Measurements from ENCODE around the gene TMEM92.
"Not testable (repeated sequence)": the region's sequence is repeated elsewhere in the genome, so short reads cannot be mapped to it uniquely, and the experiment has no call there.

TMEM92 gene

GRCh38 chr17:50301891-50302584, 27.8 kb downstream of the TMEM92 start:
- FAIRE-seq = no peak

DNA sequence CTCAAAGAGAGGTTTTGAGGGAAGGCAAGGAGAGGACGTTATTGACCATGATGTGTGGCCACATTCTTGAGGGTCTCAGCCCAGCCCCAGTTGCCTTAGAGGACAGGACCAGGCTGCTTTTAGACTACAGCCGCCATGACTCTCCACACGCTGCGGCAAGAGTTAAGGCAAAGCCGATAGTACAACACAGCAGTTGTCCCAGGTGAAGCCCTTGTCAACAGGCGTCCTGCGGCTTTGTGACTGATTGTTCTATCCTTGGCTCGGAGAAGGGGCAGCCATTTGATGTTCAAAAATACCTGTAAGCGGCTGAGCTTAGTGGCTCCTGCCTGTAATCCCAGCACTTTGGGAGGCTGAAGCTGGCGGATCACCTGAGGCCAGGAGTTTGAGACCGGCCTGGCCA, 28.8 kb downstream of the TMEM92 start:
- no peak for FAIRE-seq

- FAIRE-seq = no peak
These were observed 29.3 kb downstream of the TMEM92 start for GRCh38 chr17:50303596-50303995.

DNA sequence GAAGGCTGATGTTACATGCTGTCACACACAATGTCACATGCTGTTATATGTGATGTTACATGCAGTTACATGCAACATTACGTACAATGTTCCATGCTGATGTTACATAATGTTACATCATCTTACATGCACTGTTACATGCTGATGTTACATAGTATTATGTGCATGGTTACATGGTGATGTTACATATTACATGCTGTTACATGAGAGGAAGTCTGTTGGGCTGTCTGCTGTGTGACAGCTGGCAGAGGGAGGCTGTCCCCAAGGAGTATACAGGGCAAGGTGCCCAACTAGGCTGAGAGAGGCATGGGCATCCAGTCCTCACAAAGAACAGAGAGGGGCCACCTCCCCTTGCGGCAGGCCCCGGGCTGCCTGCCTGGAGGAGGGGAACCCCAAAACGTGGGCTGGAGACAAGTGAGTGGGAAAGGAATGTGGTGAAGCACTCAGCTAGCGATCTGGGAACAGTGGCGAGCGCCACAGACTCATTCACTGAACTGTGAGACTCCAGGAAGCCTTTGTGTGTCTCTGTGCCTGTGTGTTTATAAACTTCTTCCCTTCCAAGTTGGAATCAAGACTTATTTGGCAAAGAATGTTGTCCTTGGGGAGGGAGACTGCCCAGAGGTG, 30.6 kb downstream of the TMEM92 start:
- no peak for FAIRE-seq

GRCh38 chr17:50307654-50308053, 33.4 kb downstream of the TMEM92 start:
- no peak for FAIRE-seq

DNA sequence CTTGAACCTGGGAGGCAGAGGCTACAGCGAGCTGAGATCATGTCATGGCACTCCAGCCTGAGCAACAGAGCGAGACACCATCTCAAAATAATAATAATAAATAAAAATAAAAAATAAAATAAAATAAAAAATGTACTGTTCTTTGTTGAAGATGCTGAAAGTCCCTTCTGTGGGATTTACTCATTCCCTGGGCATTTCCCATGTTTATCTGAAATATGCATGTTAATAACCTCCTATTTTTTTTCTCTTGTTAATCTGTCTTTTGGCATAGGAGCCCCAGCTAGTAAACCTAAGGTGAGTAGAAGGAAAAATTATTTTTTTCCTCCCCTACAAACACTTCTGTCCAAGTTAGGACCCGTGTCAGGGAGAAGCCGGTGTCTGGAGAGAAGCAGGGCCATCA, 34.4 kb downstream of the TMEM92 start:
- FAIRE-seq = no peak

DNA sequence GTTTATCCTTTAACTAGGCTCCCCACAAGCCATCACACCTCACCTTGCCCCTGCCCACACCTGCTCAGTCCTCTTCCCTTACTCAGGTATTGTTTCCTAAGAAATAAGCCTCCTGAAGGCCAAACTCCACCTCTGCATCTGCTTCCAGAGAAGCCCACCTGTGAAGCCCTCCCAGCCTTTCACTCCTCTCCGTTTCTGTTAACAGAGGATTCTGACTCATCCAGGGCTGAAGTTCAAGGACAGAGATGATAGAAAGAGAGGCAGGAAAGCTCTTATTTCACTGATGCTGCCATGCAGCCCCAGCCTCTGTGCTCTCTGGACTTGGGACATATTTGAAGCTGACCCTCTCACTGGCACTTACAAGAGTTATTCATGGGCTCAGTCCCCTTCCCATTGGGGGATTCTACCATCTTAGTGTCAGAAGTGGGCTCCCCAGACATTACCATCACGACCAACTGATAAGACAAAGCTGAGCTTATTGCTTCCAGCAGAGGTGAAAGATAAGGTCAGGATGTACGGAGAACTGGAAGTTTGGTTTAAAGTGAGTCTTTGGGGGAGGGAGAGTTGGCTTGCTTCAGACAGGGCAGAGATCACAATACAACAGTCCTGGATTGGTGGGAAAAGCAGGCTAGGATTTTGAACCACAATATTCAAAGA, 36.3 kb downstream of the TMEM92 start:
- no peak for FAIRE-seq

DNA sequence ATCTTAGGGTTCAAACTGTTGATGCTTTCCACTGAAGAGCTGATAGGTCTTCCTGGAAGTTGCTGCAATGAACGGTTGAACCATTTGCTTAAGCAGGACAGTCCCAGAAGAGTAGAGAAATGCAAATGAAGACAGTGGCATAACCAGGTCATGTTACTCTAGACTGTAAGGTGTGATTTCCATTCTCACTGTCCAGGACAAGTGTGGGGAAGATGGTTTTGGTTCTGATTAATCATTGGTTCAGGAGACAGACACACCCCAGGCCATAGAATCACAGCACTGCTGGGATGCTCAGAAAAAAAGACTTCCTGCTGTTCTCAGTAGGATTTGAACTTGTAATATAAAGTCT, 36.8 kb downstream of the TMEM92 start:
- FAIRE-seq = no peak

GRCh38 chr17:50311483-50311882, 37.2 kb downstream of the TMEM92 start:
- no peak for FAIRE-seq

DNA sequence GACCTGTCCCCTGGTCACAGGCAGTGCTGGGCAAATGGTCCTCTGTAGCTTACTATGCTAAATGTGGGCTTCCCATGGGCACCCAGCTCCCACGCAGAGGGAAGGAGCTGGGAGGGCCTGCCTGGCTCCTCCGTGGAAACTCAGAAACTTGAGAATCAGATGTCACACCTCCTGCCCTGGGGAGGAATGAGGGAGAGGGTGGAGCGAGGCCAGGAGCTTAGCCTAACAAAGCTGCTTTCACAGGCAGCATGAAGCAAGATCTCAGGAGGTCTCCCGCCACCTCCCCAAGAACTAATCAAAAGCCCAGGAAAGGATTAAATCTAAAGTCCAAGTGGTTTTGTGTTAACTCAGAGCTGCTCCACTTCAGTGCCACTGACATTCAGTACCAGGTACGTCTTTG, 38.0 kb downstream of the TMEM92 start:
- no peak for FAIRE-seq

GRCh38 chr17:50314456-50315011, 40.3 kb downstream of the TMEM92 start:
- no peak for FAIRE-seq

DNA sequence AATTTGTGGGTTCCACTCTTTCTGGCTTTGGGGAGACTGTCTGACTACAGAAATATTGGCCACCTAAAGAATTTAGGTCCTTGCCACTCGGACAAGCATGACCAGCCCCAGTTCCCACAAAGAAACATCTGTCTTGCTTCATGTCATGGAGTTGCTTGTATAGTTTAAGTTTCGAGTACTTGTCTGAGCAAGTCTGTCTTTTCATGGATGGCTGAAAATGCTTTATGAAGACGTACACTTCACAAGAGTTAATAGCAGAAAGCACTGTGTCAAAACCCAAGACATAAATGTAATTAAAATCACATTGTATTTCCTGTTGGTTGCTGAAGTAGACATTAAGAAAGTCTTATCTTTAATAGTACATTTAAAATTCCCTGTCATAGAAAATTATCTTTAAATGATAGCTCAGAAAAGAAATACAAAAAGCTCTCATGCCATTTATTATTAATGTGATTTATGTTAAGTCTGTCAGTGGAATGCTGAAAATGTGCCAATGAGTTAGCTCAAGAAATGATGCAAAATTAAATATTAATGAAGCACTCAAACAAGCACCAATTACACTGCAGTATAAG, 41.8 kb downstream of the TMEM92 start:
- no peak for FAIRE-seq

DNA sequence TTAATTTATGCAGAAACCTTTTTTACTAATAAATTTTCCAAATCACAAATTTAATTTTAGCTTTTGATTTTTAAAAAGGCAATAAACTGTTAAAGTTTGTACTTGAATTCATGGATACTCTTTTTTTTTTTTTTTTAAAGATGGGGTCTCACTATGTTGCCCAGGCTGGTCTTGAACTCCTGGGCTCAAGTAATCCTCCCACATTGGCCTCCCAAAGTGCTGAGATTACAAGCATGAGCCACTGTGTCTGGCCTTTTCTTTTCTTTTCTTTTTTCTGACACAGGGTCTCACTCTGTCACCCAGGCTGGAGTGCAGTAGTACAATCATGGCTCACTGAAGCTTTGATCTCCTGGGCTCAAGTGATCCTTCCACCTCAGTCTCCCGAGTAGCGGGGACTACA, 42.4 kb downstream of the TMEM92 start:
- not testable (repeated sequence) for FAIRE-seq

DNA sequence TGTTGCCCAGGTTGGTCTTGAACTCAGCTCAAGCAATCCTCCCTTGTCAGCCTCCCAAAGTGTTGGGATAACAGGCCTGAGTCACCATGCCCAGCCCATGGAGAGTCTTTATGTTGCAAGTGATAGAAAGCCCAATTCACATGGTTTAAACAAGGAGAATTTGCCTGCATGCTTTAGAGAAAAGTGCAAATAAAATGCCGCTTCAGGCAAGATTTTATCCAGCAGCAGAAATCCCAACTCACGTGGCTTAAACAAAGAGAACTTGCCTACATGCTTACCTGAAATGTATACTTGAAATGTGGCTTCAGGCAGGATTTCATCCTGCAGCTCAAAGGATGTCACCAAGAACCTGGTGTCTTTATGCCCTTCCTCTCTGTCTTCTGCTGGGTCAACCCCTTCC, 42.9 kb downstream of the TMEM92 start:
- no peak for FAIRE-seq

DNA sequence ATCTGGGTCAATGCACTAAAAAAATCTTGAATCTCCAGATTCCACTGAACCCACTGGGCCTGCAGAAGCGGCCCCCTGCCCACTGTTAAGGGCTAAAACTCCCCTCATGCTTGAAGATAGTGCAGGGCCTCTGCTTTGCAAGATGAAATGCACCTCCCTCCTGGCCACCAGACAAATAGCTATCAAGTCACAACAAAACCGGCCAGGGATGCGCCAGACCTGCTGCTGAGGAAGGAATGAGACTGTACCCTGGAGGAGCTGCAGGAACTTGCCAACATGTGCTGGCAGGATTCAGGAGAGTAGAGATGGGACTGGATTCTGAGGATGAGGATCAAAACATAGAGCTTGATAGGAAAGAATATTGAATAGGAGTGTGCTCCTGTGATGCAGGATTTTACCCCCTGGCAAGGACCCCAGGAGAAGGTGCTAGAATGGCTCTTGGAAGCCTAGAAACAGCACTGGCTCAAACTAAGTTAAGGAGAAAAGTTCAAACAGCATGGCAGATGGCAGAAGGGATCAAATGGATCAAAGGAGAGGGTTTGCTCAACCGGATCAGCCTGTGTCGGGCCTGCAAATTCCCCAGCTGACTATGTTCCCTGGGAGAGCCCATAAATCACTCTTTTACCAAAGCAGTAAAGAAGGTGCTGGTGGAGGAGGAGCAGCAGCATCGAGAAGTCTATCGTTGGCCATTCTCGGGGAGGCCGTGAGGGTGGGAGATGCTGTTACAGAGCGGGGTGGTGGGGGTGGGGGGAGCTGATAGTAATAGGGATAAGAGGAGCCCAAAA, 44.4 kb downstream of the TMEM92 start:
- no peak for FAIRE-seq

DNA sequence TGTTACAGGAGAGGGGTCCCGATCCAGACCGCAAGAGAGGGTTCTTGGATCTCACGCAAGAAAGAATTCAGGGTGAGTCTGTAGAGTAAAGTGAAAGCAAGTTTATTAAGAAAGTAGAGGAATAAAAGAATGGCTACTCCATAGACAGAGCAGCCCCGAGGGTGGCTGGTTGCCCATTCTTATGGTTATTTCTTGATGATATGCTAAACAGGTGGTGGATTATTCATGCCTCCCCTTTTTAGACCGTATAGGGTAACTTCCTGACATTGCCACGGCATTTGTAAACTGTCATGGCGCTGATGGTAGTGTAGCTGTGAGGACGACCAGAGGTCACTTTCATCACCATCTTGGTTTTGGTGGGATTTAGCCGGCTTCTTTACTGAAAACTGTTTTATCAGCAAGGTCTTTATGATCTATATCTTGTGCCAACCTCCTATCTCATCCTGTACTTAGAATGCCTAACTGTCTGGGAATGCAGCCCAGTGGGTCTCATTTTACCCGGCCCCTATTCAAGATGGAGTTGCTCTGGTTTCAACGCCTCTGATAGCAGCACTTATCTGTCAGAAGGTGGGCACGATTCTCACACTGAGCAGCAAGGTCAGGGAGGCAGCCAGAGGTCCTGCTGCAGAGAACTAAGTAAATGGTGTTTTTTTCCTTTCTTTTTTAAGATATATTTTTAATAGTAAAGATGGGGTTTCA, 45.2 kb downstream of the TMEM92 start:
- no peak for FAIRE-seq

- FAIRE-seq = no peak
These were observed 48.0 kb downstream of the TMEM92 start for GRCh38 chr17:50322271-50322670.

GRCh38 chr17:50323060-50323459, 48.8 kb downstream of the TMEM92 start:
- FAIRE-seq = no peak

- no peak for FAIRE-seq
These were observed 51.6 kb downstream of the TMEM92 start for GRCh38 chr17:50325906-50326305.

GRCh38 chr17:50326831-50327364, 52.6 kb downstream of the TMEM92 start:
- FAIRE-seq = no peak

- no peak for FAIRE-seq
These were observed 54.4 kb downstream of the TMEM92 start for GRCh38 chr17:50328363-50329325.

All from endometrium (tissue), 2 donors.